Liver (tissue), 9 donors: ENCODE results near the gene ADISSP. TPM values are rescaled to one million over a fixed set of nuclear protein-coding genes. Genes with fewer than 3 reads are reported as not detected.

ENCODE experiments used
- DNase-seq: peaks from one replicate; pipeline ENCODE4 v3.0.0-alpha.2; 2017; ENCODE audit warnings: low spot score
- H3K27ac ChIP-seq, 2 donors: one replicate each; pipeline ENCODE4 v1.7.0; 2013; ENCODE audit warnings: inconsistent platforms in 2 of 2, low read length in 2 of 2, control low read depth in 1 of 2, low read depth in 1 of 2, mild to moderate bottlenecking in 1 of 2
- H3K27me3 ChIP-seq, 4 donors: one replicate each; pipeline versions ENCODE4 v1.6.1 to v1.7.0; 2013; ENCODE audit warnings: low read length in 3 of 4, inconsistent platforms in 1 of 4, mild to moderate bottlenecking in 1 of 4, moderate library complexity in 1 of 4; ENCODE audit not compliant: control insufficient read depth in 4 of 4, insufficient read depth in 4 of 4
- H3K36me3 ChIP-seq, 4 donors: one replicate each; pipeline versions ENCODE4 v1.6.1 to v1.7.0; 2013; ENCODE audit warnings: low read length in 3 of 4, mild to moderate bottlenecking in 3 of 4, low read depth in 1 of 4, moderate library complexity in 1 of 4; ENCODE audit not compliant: control insufficient read depth in 4 of 4, insufficient read depth in 3 of 4
- H3K4me1 ChIP-seq, 4 donors: one replicate each; pipeline versions ENCODE4 v1.6.1 to v1.7.0; 2013; ENCODE audit warnings: low read length in 3 of 4, mild to moderate bottlenecking in 3 of 4, moderate library complexity in 1 of 4; ENCODE audit not compliant: control insufficient read depth in 4 of 4, insufficient read depth in 4 of 4
- H3K4me3 ChIP-seq, 3 donors: one replicate each; pipeline versions ENCODE4 v1.6.1 to v1.7.0; 2013; ENCODE audit warnings: low read length in 3 of 3, control low read depth in 1 of 3, low read depth in 1 of 3, mild to moderate bottlenecking in 1 of 3
- H3K9ac ChIP-seq, 2 donors: one replicate each; pipeline ENCODE4 v1.7.0; 2013; ENCODE audit warnings: low read length in 2 of 2, mild to moderate bottlenecking in 2 of 2, moderate library complexity in 2 of 2, control low read depth in 1 of 2, low read depth in 1 of 2
- H3K9me3 ChIP-seq, 4 donors: one replicate each; pipeline versions ENCODE4 v1.6.1 to v1.7.0; 2013; ENCODE audit warnings: low read length in 3 of 4; ENCODE audit not compliant: control insufficient read depth in 4 of 4
- ATF3 ChIP-seq: IDR thresholded peaks from 2 replicates; pipeline ENCODE4 v1.6.1; 2016; ENCODE audit warnings: antibody characterized with exemption
- CTCF ChIP-seq: fragments of 150-350 bp; IDR thresholded peaks from 2 replicates; pipeline ENCODE4 v1.5.1; 2017; ENCODE audit warnings: improper control_type of control experiment, low read depth, low read length; ENCODE audit not compliant: missing input control
- EGR1 ChIP-seq, 2 donors: IDR thresholded peaks; 2 replicates each; pipeline ENCODE4 v1.6.1; 2016 to 2018; ENCODE audit warnings: antibody characterized with exemption in 2 of 2, low read depth in 2 of 2
- FOXA1 ChIP-seq: IDR thresholded peaks from 2 replicates; pipeline ENCODE4 v1.6.1; 2016; ENCODE audit warnings: antibody characterized with exemption
- GABPA ChIP-seq, 2 donors: IDR thresholded peaks in 1 of 2; conservative IDR thresholded peaks in 1 of 2; 2 replicates each; pipeline ENCODE4 v1.6.1; 2016; ENCODE audit warnings: antibody characterized with exemption in 2 of 2, mild to moderate bottlenecking in 1 of 2, moderate library complexity in 1 of 2
- JUND ChIP-seq, 2 donors: IDR thresholded peaks; 2 replicates each; pipeline ENCODE4 v1.6.1; 2016; ENCODE audit warnings: antibody characterized with exemption in 2 of 2
- MAX ChIP-seq: IDR thresholded peaks from 2 replicates; pipeline ENCODE4 v1.6.1; 2016; ENCODE audit warnings: antibody characterized with exemption
- NR2F2 ChIP-seq: IDR thresholded peaks from 2 replicates; pipeline ENCODE4 v1.6.1; 2016; ENCODE audit warnings: antibody characterized with exemption
- REST ChIP-seq: IDR thresholded peaks from 2 replicates; pipeline ENCODE4 v1.6.1; 2016; ENCODE audit warnings: antibody characterized with exemption, mild to moderate bottlenecking
- TAF1 ChIP-seq: conservative IDR thresholded peaks from 2 replicates; pipeline ENCODE4 v1.6.1; 2016; ENCODE audit warnings: antibody characterized with exemption, mild to moderate bottlenecking
- WGBS: extraction: QIAGEN DNeasy Blood & Tissue Kit; methylation state at CpG from one replicate; pipeline ENCODE4 v1.1.7; 2013; 5-methylcytosine and 5-hydroxymethylcytosine counted together
- polyA plus RNA-seq, 2 donors: library from polyadenylated mRNA; stranded (reverse) in 1 of 2; unstranded in 1 of 2; fragments of 200-250 nt in 1 of 2; fragments of >200 nt in 1 of 2; fragmentation: Nextera tagmentation in 1 of 2; extraction: Ambion mirVana in 1 of 2; gene quantifications; one replicate each; pipeline versions ENCODE4 v1.2.1 to v1.2.3, GENCODE V29; 2013 to 2015
- total RNA-seq, 2 donors: library from RNA; depleted of rRNA; stranded (reverse); fragments of >200 nt; gene quantifications; one replicate each; pipeline ENCODE4 v1.2.3, GENCODE V29; 2014
- donor health status: healthy.
- donor health status: healthy.
- donor health status: healthy.
- donor health status: healthy.
- donor health status: healthy.

ADISSP gene
- total and polyA plus RNA-seq, 4 donors = 3.8 to 27.3 (median 10.4) TPM

- no peak overlapping the region for H3K27ac ChIP-seq
- no peak overlapping the region for H3K4me3 ChIP-seq
- H3K9ac ChIP-seq = no peak overlapping the region
- TF ChIP-seq REST (no peak), NR2F2 (no peak), FOXA1 (no peak), JUND (IDR thresholded peaks at IDR 0.05) (no peak), CTCF (no peak), MAX (no peak), GABPA (IDR thresholded peaks at IDR 0.05 in 1 of 2, conservative IDR thresholded peaks at IDR 0.05 in 1 of 2) (no peak), EGR1 (IDR thresholded peaks at IDR 0.05; ENCODE audit: low read depth in 2 of 2) (no peak), TAF1 (no peak), ATF3 (no peak)
- DNase-seq = no peak
- no peaks in the 10 kb centered on the region for H3K9me3 ChIP-seq
- no peaks in the 10 kb centered on the region for H3K36me3 ChIP-seq
- peaks cover 0 to 3% (median 0%) of the 10 kb centered on the region in 4 donors for H3K27me3 ChIP-seq
- 94% methylated on average over 8 of the region's 8 CpGs for WGBS
- H3K4me1 ChIP-seq = no peaks in the 10 kb centered on the region
Measured at GRCh38 chr20:3723284-3723683, 44.3 kb downstream of the ADISSP start.

GRCh38 chr20:3721912-3722311, 45.6 kb downstream of the ADISSP start:
- no peaks in the 10 kb centered on the region for H3K4me1 ChIP-seq
- no peaks in the 10 kb centered on the region for H3K36me3 ChIP-seq
- no peaks in the 10 kb centered on the region for H3K9me3 ChIP-seq
- no peak overlapping the region for H3K4me3 ChIP-seq
- TF ChIP-seq REST = no peak
- no peak for DNase-seq
- H3K27ac ChIP-seq = no peak overlapping the region
- H3K27me3 ChIP-seq = peaks cover 0 to 3% (median 0%) of the 10 kb centered on the region in 4 donors
- WGBS = 87% methylated on average over 4 of the region's 4 CpGs
- no peak overlapping the region for H3K9ac ChIP-seq
